ENCODE measurements around the gene NRF1. TPM values are rescaled to one million over a fixed set of nuclear protein-coding genes. Genes with fewer than 3 reads are reported as not detected.

Gene NRF1
- total and polyA plus RNA-seq, 4 donors = 6.9 to 33.3 (median 14.8) TPM

GRCh38 chr7:129644634-129645230, 33.2 kb downstream of the NRF1 start:
- Histone ChIP-seq H3K36me3 (ENCODE audit: control insufficient read depth in 4 of 4, insufficient read depth in 4 of 4, low read length in 4 of 4) (peaks cover 0 to 3% (median 0%) of the 10 kb centered on the region in 4 donors), H3K27me3 (ENCODE audit: control insufficient read depth in 3 of 3, insufficient read depth in 3 of 3, low read length in 2 of 3) (no peaks in the 10 kb centered on the region), H3K9ac (ENCODE audit: insufficient read depth in 1 of 2, low read length in 2 of 2) (no peak overlapping the region), H3K4me1 (ENCODE audit: control insufficient read depth in 5 of 5, insufficient read depth in 5 of 5, low read length in 5 of 5) (peaks cover 0 to 4% (median 0%) of the 10 kb centered on the region in 5 donors), H3K4me3 (no peak overlapping the region), H3K9me3 (ENCODE audit: control insufficient read depth in 4 of 4, insufficient read depth in 3 of 4, low read length in 3 of 4) (no peaks in the 10 kb centered on the region), H3K27ac (ENCODE audit: low read depth in 1 of 2, low read length in 1 of 2) (no peak overlapping the region)
- peak in 2 of 3 donors; percentile 71 to 77 for DNase-seq
- TF ChIP-seq CTCF (IDR thresholded peaks at IDR 0.05; ENCODE audit: control extremely low read depth, extremely low read depth) = peak; percentile 7
- ATAC-seq (ENCODE audit: insufficient read depth, low FRiP score) = no peak
- 56 to 58% methylated on average over 2 of the region's 2 CpGs for WGBS, 2 donors

GRCh38 chr7:129646369-129647021, 35.0 kb downstream of the NRF1 start:
- no peaks in the 10 kb centered on the region for H3K27me3 ChIP-seq (ENCODE audit: control insufficient read depth in 3 of 3, insufficient read depth in 3 of 3, low read length in 2 of 3)
- H3K27ac ChIP-seq (ENCODE audit: low read depth in 1 of 2, low read length in 1 of 2) = no peak overlapping the region
- ATAC-seq (ENCODE audit: insufficient read depth, low FRiP score) (no peak), DNase-seq (no peak)
- no peak for TF ChIP-seq CTCF (IDR thresholded peaks at IDR 0.05; ENCODE audit: control extremely low read depth, extremely low read depth)
- peaks cover 0 to 2% (median 0%) of the 10 kb centered on the region in 4 donors for H3K36me3 ChIP-seq (ENCODE audit: control insufficient read depth in 4 of 4, insufficient read depth in 4 of 4, low read length in 4 of 4)
- H3K9ac ChIP-seq (ENCODE audit: insufficient read depth in 1 of 2, low read length in 2 of 2) = no peak overlapping the region
- 88 to 93% methylated on average over 4 of the region's 4 CpGs for WGBS, 2 donors
- no peak overlapping the region for H3K4me3 ChIP-seq
- peaks cover 0 to 5% (median 0%) of the 10 kb centered on the region in 5 donors for H3K4me1 ChIP-seq (ENCODE audit: control insufficient read depth in 5 of 5, insufficient read depth in 5 of 5, low read length in 5 of 5)
- no peaks in the 10 kb centered on the region for H3K9me3 ChIP-seq (ENCODE audit: control insufficient read depth in 4 of 4, insufficient read depth in 3 of 4, low read length in 3 of 4)

DNA sequence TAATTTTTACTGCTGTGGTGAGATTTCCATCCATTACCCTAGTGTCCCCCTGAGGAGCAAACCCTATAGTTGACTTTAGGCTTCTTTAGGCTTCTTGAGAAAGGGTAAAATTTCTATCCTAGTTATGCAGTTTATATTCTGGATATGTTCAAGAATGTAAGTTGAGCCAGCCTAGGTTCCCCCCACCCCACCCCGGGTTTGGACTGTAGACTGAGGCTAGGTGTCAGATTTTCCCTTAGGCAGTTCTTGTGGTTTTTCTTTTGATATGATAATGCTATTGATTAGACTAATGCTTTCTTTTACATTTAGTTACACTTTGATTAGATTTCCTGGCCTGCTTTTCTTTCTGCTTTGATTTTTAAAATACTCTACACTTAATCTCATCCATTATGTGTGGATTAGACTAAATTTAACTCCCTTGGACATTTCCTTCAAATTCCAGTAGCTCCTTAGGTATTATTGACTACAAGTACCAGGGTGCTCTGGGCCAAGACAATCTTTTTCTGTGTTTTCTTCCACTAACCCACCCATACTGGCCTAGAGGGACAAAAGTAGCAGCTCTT, 37.7 kb downstream of the NRF1 start:
- Histone ChIP-seq H3K27me3 (ENCODE audit: control insufficient read depth in 3 of 3, insufficient read depth in 3 of 3, low read length in 2 of 3) (no peaks in the 10 kb centered on the region), H3K9me3 (ENCODE audit: control insufficient read depth in 4 of 4, insufficient read depth in 3 of 4, low read length in 3 of 4) (no peaks in the 10 kb centered on the region), H3K4me3 (no peak overlapping the region), H3K4me1 (ENCODE audit: control insufficient read depth in 5 of 5, insufficient read depth in 5 of 5, low read length in 5 of 5) (peaks cover 0 to 2% (median 0%) of the 10 kb centered on the region in 5 donors), H3K36me3 (ENCODE audit: control insufficient read depth in 4 of 4, insufficient read depth in 4 of 4, low read length in 4 of 4) (no peaks in the 10 kb centered on the region), H3K27ac (ENCODE audit: low read depth in 1 of 2, low read length in 1 of 2) (no peak overlapping the region), H3K9ac (ENCODE audit: insufficient read depth in 1 of 2, low read length in 2 of 2) (peak overlapping the region in 1 of 2 donors; percentile 2)
- no peak for TF ChIP-seq CTCF (IDR thresholded peaks at IDR 0.05; ENCODE audit: control extremely low read depth, extremely low read depth)
- WGBS, 2 donors = 86 to 87% methylated on average over 1 of the region's 1 CpG
- no peak for DNase-seq
- ATAC-seq (ENCODE audit: insufficient read depth, low FRiP score) = no peak

Measured in lung (tissue), 12 donors.